Naive B cell (primary cell): Measurements from ENCODE around the gene RAG1. TPM values are rescaled to one million over a fixed set of nuclear protein-coding genes. Genes with fewer than 3 reads are reported as not detected.

Experiments used
- ATAC-seq, 2 donors: fragments of 150-1000 bp; cut with Tn5 transposase; 2 replicates each; pipeline ENCODE4 v1.10.0; 2021; ENCODE audit warnings: low read depth in 2 of 2, mild to moderate bottlenecking in 2 of 2, moderate library complexity in 2 of 2
- DNase-seq: peaks from one replicate; pipeline ENCODE4 v3.0.0; 2022
- H3K27ac Mint-ChIP-seq, 6 donors: one replicate each; pipeline ENCODE4 v1.8.0; 2020 to 2022; ENCODE audit warnings: mild to moderate bottlenecking in 6 of 6, mixed read lengths in 6 of 6, moderate library complexity in 5 of 6, inconsistent platforms in 2 of 6
- H3K27me3 Mint-ChIP-seq, 3 donors: one replicate each; pipeline ENCODE4 v1.8.0; 2021 to 2022; ENCODE audit warnings: mixed read lengths in 3 of 3, mild to moderate bottlenecking in 1 of 3
- H3K36me3 Mint-ChIP-seq, 2 donors: one replicate each; pipeline ENCODE4 v1.8.0; 2020 to 2022; ENCODE audit warnings: mixed read lengths in 2 of 2, inconsistent platforms in 1 of 2, mild to moderate bottlenecking in 1 of 2
- H3K4me1 Mint-ChIP-seq, 3 donors: one replicate each; pipeline ENCODE4 v1.8.0; 2020 to 2022; ENCODE audit warnings: mixed read lengths in 3 of 3, inconsistent platforms in 1 of 3, mild to moderate bottlenecking in 1 of 3, moderate library complexity in 1 of 3
- H3K4me3 Mint-ChIP-seq, 8 donors: one replicate each; pipeline ENCODE4 v1.8.0; 2020 to 2022; ENCODE audit warnings: mild to moderate bottlenecking in 8 of 8, mixed read lengths in 8 of 8, moderate library complexity in 8 of 8, inconsistent platforms in 2 of 8
- H3K9me3 Mint-ChIP-seq, 7 donors: one replicate each; pipeline ENCODE4 v1.8.0; 2020 to 2022; ENCODE audit warnings: mixed read lengths in 7 of 7, mild to moderate bottlenecking in 5 of 7, inconsistent platforms in 2 of 7, moderate library complexity in 1 of 7
- polyA plus RNA-seq, 6 donors: library from polyadenylated mRNA; unstranded; fragments of 300-500 nt; fragmentation: Illumina TruSeq; gene quantifications; one replicate each; pipeline ENCODE4 v1.2.3, GENCODE V29; 2021; ENCODE audit warnings: low read depth in 6 of 6

The RAG1 gene
- polyA plus RNA-seq, 6 donors from 2014 or later = 0.23 to 1.3 (median 0.43) TPM; not detected in 3

- Mint-ChIP-seq H3K4me1 (peaks cover 11 to 23% (median 13%) of the 10 kb centered on the region in 3 donors), H3K4me3 (peak overlapping the region in 1 of 8 donors; percentile 12), H3K9me3 (no peaks in the 10 kb centered on the region), H3K27ac (no peak overlapping the region), H3K36me3 (no peaks in the 10 kb centered on the region), H3K27me3 (peaks cover 51 to 70% (median 56%) of the 10 kb centered on the region in 3 donors)
- no peak for DNase-seq
- ATAC-seq = no peak
Measured at GRCh38 chr11:36596880-36597279, 29.1 kb downstream of the RAG1 start.

GRCh38 chr11:36598051-36598450 lies 30.2 kb downstream of the RAG1 start, which contains the start of gene RAG2:
Gene RAG2, minus strand, starts transcription at chr11:36598236. Its CDS starts 4,068 bp downstream, at chr11:36594168.
- peaks cover 11 to 23% (median 13%) of the 10 kb centered on the region in 3 donors for H3K4me1 Mint-ChIP-seq
- no peak within 1 kb of the TSS for H3K27ac Mint-ChIP-seq
- DNase-seq = no peak
- no peaks in the 10 kb centered on the region for H3K36me3 Mint-ChIP-seq
- H3K27me3 Mint-ChIP-seq = peaks cover 57 to 76% (median 62%) of the 10 kb centered on the region in 3 donors
- peak in 1 of 2 donors; percentile 26 for ATAC-seq
- no peaks in the 10 kb centered on the region for H3K9me3 Mint-ChIP-seq
- H3K4me3 Mint-ChIP-seq = no peak within 1 kb of the TSS

GRCh38 chr11:36600180-36600579 lies 32.4 kb downstream of the RAG1 start:
- H3K36me3 Mint-ChIP-seq = no peaks in the 10 kb centered on the region
- DNase-seq (no peak), ATAC-seq (no peak)
- no peak overlapping the region for H3K27ac Mint-ChIP-seq
- no peaks in the 10 kb centered on the region for H3K9me3 Mint-ChIP-seq
- peaks cover 0 to 13% (median 7%) of the 10 kb centered on the region in 3 donors for H3K4me1 Mint-ChIP-seq
- H3K27me3 Mint-ChIP-seq = peaks cover 49 to 73% (median 63%) of the 10 kb centered on the region in 3 donors
- H3K4me3 Mint-ChIP-seq = no peak overlapping the region

GRCh38 chr11:36601155-36601554 lies 33.3 kb downstream of the RAG1 start:
- DNase-seq (no peak), ATAC-seq (no peak)
- H3K4me3 Mint-ChIP-seq = no peak overlapping the region
- H3K27ac Mint-ChIP-seq = no peak overlapping the region
- no peaks in the 10 kb centered on the region for H3K9me3 Mint-ChIP-seq
- peaks cover 0 to 13% (median 10%) of the 10 kb centered on the region in 3 donors for H3K4me1 Mint-ChIP-seq
- H3K27me3 Mint-ChIP-seq = peaks cover 54 to 70% (median 57%) of the 10 kb centered on the region in 3 donors
- H3K36me3 Mint-ChIP-seq = no peaks in the 10 kb centered on the region

GRCh38 chr11:36602135-36602534 lies 34.3 kb downstream of the RAG1 start:
- Mint-ChIP-seq H3K4me3 (no peak overlapping the region), H3K27me3 (peaks cover 54 to 69% (median 61%) of the 10 kb centered on the region in 3 donors), H3K27ac (no peak overlapping the region), H3K9me3 (no peaks in the 10 kb centered on the region), H3K36me3 (no peaks in the 10 kb centered on the region), H3K4me1 (peaks cover 0 to 13% (median 10%) of the 10 kb centered on the region in 3 donors)
- no peak for DNase-seq
- ATAC-seq = no peak

GRCh38 chr11:36605221-36606216 lies 37.7 kb downstream of the RAG1 start:
- DNase-seq = no peak
- Mint-ChIP-seq H3K9me3 (no peaks in the 10 kb centered on the region), H3K4me3 (no peak overlapping the region), H3K4me1 (peaks cover 0 to 7% (median 6%) of the 10 kb centered on the region in 3 donors), H3K36me3 (no peaks in the 10 kb centered on the region), H3K27me3 (peaks cover 60 to 75% (median 67%) of the 10 kb centered on the region in 3 donors), H3K27ac (no peak overlapping the region)
- ATAC-seq = no peak

GRCh38 chr11:36608491-36609199 lies 40.8 kb downstream of the RAG1 start:
- Mint-ChIP-seq H3K36me3 (no peaks in the 10 kb centered on the region), H3K27ac (no peak overlapping the region), H3K9me3 (no peaks in the 10 kb centered on the region), H3K27me3 (peaks cover 46 to 57% (median 52%) of the 10 kb centered on the region in 3 donors), H3K4me3 (no peak overlapping the region), H3K4me1 (peaks cover 0 to 3% (median 0%) of the 10 kb centered on the region in 3 donors)
- DNase-seq (no peak), ATAC-seq (no peak)

GRCh38 chr11:36609383-36609782 lies 41.6 kb downstream of the RAG1 start:
- peaks cover 0 to 3% (median 0%) of the 10 kb centered on the region in 3 donors for H3K4me1 Mint-ChIP-seq
- no peak overlapping the region for H3K27ac Mint-ChIP-seq

GRCh38 chr11:36615826-36616225 lies 48.0 kb downstream of the RAG1 start:
- peaks cover 0 to 5% (median 0%) of the 10 kb centered on the region in 7 donors for H3K9me3 Mint-ChIP-seq
- no peak overlapping the region for H3K4me3 Mint-ChIP-seq
- H3K27me3 Mint-ChIP-seq = peaks cover 33 to 36% (median 34%) of the 10 kb centered on the region in 3 donors
- ATAC-seq = no peak
- peaks cover 0 to 4% of the 10 kb centered on the region in 2 donors for H3K36me3 Mint-ChIP-seq
- peaks cover 4 to 20% (median 15%) of the 10 kb centered on the region in 3 donors for H3K4me1 Mint-ChIP-seq
- H3K27ac Mint-ChIP-seq = no peak overlapping the region
- no peak for DNase-seq

More at GRCh38 chr11:36609383-36609782, 41.6 kb downstream of the RAG1 start:
- Mint-ChIP-seq H3K9me3 (peaks cover 0 to 2% (median 0%) of the 10 kb centered on the region in 7 donors), H3K27me3 (peaks cover 39 to 50% (median 47%) of the 10 kb centered on the region in 3 donors), H3K4me3 (no peak overlapping the region), H3K36me3 (no peaks in the 10 kb centered on the region)
- ATAC-seq (no peak), DNase-seq (no peak)

- Mint-ChIP-seq H3K27ac (peak overlapping the region in 1 of 6 donors; percentile 5), H3K4me3 (no peak overlapping the region), H3K9me3 (peaks cover 0 to 5% (median 0%) of the 10 kb centered on the region in 7 donors), H3K4me1 (peaks cover 4 to 20% (median 15%) of the 10 kb centered on the region in 3 donors), H3K36me3 (peaks cover 0 to 4% of the 10 kb centered on the region in 2 donors), H3K27me3 (peaks cover 28 to 41% (median 28%) of the 10 kb centered on the region in 3 donors)
- DNase-seq (no peak), ATAC-seq (no peak)
Measured at GRCh38 chr11:36617543-36618362, 49.9 kb downstream of the RAG1 start.

GRCh38 chr11:36618363-36619047 lies 50.7 kb downstream of the RAG1 start:
- peaks cover 0 to 5% (median 0%) of the 10 kb centered on the region in 7 donors for H3K9me3 Mint-ChIP-seq
- peaks cover 28 to 40% (median 28%) of the 10 kb centered on the region in 3 donors for H3K27me3 Mint-ChIP-seq
- ATAC-seq (no peak), DNase-seq (no peak)
- H3K27ac Mint-ChIP-seq = peak overlapping the region in 3 of 6 donors; percentile 5 to 75 (median 30)
- peak overlapping the region in 1 of 8 donors; percentile 10 for H3K4me3 Mint-ChIP-seq
- H3K4me1 Mint-ChIP-seq = peaks cover 4 to 20% (median 15%) of the 10 kb centered on the region in 3 donors
- H3K36me3 Mint-ChIP-seq = peaks cover 0 to 4% of the 10 kb centered on the region in 2 donors

- Mint-ChIP-seq H3K27ac (no peak overlapping the region), H3K36me3 (peaks cover 0 to 4% of the 10 kb centered on the region in 2 donors), H3K4me1 (peaks cover 4 to 20% (median 15%) of the 10 kb centered on the region in 3 donors), H3K4me3 (peak overlapping the region in 1 of 8 donors; percentile 25), H3K9me3 (peaks cover 0 to 5% (median 0%) of the 10 kb centered on the region in 7 donors), H3K27me3 (peaks cover 30 to 40% (median 32%) of the 10 kb centered on the region in 3 donors)
- no peak for ATAC-seq
- no peak for DNase-seq
Measured at GRCh38 chr11:36619502-36619901, 51.7 kb downstream of the RAG1 start.
